ENCODE results near the gene NFIL3. TPM values are rescaled to one million over a fixed set of nuclear protein-coding genes. Genes with fewer than 3 reads are reported as not detected.
A peak's percentile ranks its signal among the peaks of the same experiment; 100 is the strongest.

NFIL3 gene
- total RNA-seq, 2 donors from 2014 or later = 20.1 to 22.1 TPM

- peaks cover 27% of the 10 kb centered on the region for H3K4me1 Mint-ChIP-seq
- peaks cover 51% of the 10 kb centered on the region for H3K27me3 Mint-ChIP-seq
- no peak overlapping the region for H3K27ac Mint-ChIP-seq
- no peak overlapping the region for H3K4me3 Mint-ChIP-seq
- no peaks in the 10 kb centered on the region for H3K9me3 ChIP-seq (ENCODE audit: control insufficient read depth, low read length, poor library complexity, severe bottlenecking)
- H3K36me3 Mint-ChIP-seq (ENCODE audit: low read depth) = no peaks in the 10 kb centered on the region
- no peak for ATAC-seq
- no peak for DNase-seq
Measured at GRCh38 chr9:91418215-91418610, 5.4 kb downstream of the NFIL3 start.

- H3K36me3 Mint-ChIP-seq (ENCODE audit: low read depth) = no peaks in the 10 kb centered on the region
- peaks cover 22% of the 10 kb centered on the region for H3K4me1 Mint-ChIP-seq
- no peak for DNase-seq
- H3K27me3 Mint-ChIP-seq = peaks cover 51% of the 10 kb centered on the region
- no peaks in the 10 kb centered on the region for H3K9me3 ChIP-seq (ENCODE audit: control insufficient read depth, low read length, poor library complexity, severe bottlenecking)
- no peak overlapping the region for H3K27ac Mint-ChIP-seq
- ATAC-seq = no peak
- H3K4me3 Mint-ChIP-seq = no peak overlapping the region
Measured at GRCh38 chr9:91417602-91418214, 5.9 kb downstream of the NFIL3 start.

- DNase-seq (no peak), ATAC-seq (no peak)
- Mint-ChIP-seq H3K27me3 (peaks cover 43% of the 10 kb centered on the region), H3K4me3 (no peak overlapping the region), H3K4me1 (peaks cover 10% of the 10 kb centered on the region), H3K27ac (no peak overlapping the region), H3K36me3 (ENCODE audit: low read depth) (no peaks in the 10 kb centered on the region)
- H3K9me3 ChIP-seq (ENCODE audit: control insufficient read depth, low read length, poor library complexity, severe bottlenecking) = no peaks in the 10 kb centered on the region
Measured at GRCh38 chr9:91416096-91416712, 7.4 kb downstream of the NFIL3 start.

- H3K9me3 ChIP-seq (ENCODE audit: control insufficient read depth, low read length, poor library complexity, severe bottlenecking) = no peaks in the 10 kb centered on the region
- Mint-ChIP-seq H3K36me3 (ENCODE audit: low read depth) (peaks cover 4% of the 10 kb centered on the region), H3K27me3 (peaks cover 37% of the 10 kb centered on the region), H3K4me3 (no peak overlapping the region), H3K27ac (no peak overlapping the region), H3K4me1 (peaks cover 10% of the 10 kb centered on the region)
- DNase-seq = no peak
- peak; percentile 46 for ATAC-seq
Measured at GRCh38 chr9:91415290-91415689, 8.3 kb downstream of the NFIL3 start.

- DNase-seq (no peak), ATAC-seq (no peak)
- Mint-ChIP-seq H3K4me3 (no peak overlapping the region), H3K27me3 (peaks cover 19% of the 10 kb centered on the region), H3K27ac (no peak overlapping the region), H3K4me1 (peaks cover 9% of the 10 kb centered on the region), H3K36me3 (ENCODE audit: low read depth) (peaks cover 9% of the 10 kb centered on the region)
- no peaks in the 10 kb centered on the region for H3K9me3 ChIP-seq (ENCODE audit: control insufficient read depth, low read length, poor library complexity, severe bottlenecking)
Measured at GRCh38 chr9:91412941-91413340, 10.7 kb downstream of the NFIL3 start.

GRCh38 chr9:91411096-91411771, 12.4 kb downstream of the NFIL3 start:
- peaks cover 9% of the 10 kb centered on the region for H3K4me1 Mint-ChIP-seq
- DNase-seq = no peak
- no peak for ATAC-seq
- peaks cover 15% of the 10 kb centered on the region for H3K27me3 Mint-ChIP-seq
- no peak overlapping the region for H3K27ac Mint-ChIP-seq
- peaks cover 9% of the 10 kb centered on the region for H3K36me3 Mint-ChIP-seq (ENCODE audit: low read depth)
- no peaks in the 10 kb centered on the region for H3K9me3 ChIP-seq (ENCODE audit: control insufficient read depth, low read length, poor library complexity, severe bottlenecking)
- no peak overlapping the region for H3K4me3 Mint-ChIP-seq

- no peak overlapping the region for H3K4me3 Mint-ChIP-seq
- no peak for ATAC-seq
- H3K27ac Mint-ChIP-seq = no peak overlapping the region
Measured at GRCh38 chr9:91410161-91410560, 13.5 kb downstream of the NFIL3 start.

GRCh38 chr9:91408475-91408874, 15.2 kb downstream of the NFIL3 start:
- ATAC-seq (no peak), DNase-seq (no peak)
- Mint-ChIP-seq H3K27me3 (peaks cover under 1% of the 10 kb centered on the region), H3K4me3 (no peak overlapping the region), H3K36me3 (ENCODE audit: low read depth) (peaks cover 9% of the 10 kb centered on the region), H3K27ac (no peak overlapping the region), H3K4me1 (peaks cover 6% of the 10 kb centered on the region)
- no peaks in the 10 kb centered on the region for H3K9me3 ChIP-seq (ENCODE audit: control insufficient read depth, low read length, poor library complexity, severe bottlenecking)

More at GRCh38 chr9:91410161-91410560, 13.5 kb downstream of the NFIL3 start:
- DNase-seq = no peak
- Mint-ChIP-seq H3K36me3 (ENCODE audit: low read depth) (peaks cover 9% of the 10 kb centered on the region), H3K4me1 (peaks cover 6% of the 10 kb centered on the region), H3K27me3 (peaks cover 8% of the 10 kb centered on the region)
- no peaks in the 10 kb centered on the region for H3K9me3 ChIP-seq (ENCODE audit: control insufficient read depth, low read length, poor library complexity, severe bottlenecking)

- ATAC-seq = no peak
Measured at GRCh38 chr9:91407580-91408318, 15.9 kb downstream of the NFIL3 start.

GRCh38 chr9:91405343-91406077, 18.1 kb downstream of the NFIL3 start:
- Mint-ChIP-seq H3K27me3 (peaks cover 19% of the 10 kb centered on the region), H3K27ac (no peak overlapping the region), H3K4me3 (no peak overlapping the region), H3K36me3 (ENCODE audit: low read depth) (peaks cover 8% of the 10 kb centered on the region), H3K4me1 (peaks cover 4% of the 10 kb centered on the region)
- no peak for ATAC-seq
- no peaks in the 10 kb centered on the region for H3K9me3 ChIP-seq (ENCODE audit: control insufficient read depth, low read length, poor library complexity, severe bottlenecking)
- DNase-seq = no peak

More at GRCh38 chr9:91407580-91408318, 15.9 kb downstream of the NFIL3 start:
- H3K36me3 Mint-ChIP-seq (ENCODE audit: low read depth) = peaks cover 9% of the 10 kb centered on the region
- H3K4me1 Mint-ChIP-seq = peaks cover 7% of the 10 kb centered on the region
- peaks cover 7% of the 10 kb centered on the region for H3K27me3 Mint-ChIP-seq
- H3K4me3 Mint-ChIP-seq = no peak overlapping the region
- no peak for DNase-seq
- no peak overlapping the region for H3K27ac Mint-ChIP-seq
- H3K9me3 ChIP-seq (ENCODE audit: control insufficient read depth, low read length, poor library complexity, severe bottlenecking) = no peaks in the 10 kb centered on the region

- H3K27ac Mint-ChIP-seq = no peak overlapping the region
- H3K4me3 Mint-ChIP-seq = no peak overlapping the region
- DNase-seq (no peak), ATAC-seq (no peak)
- H3K27me3 Mint-ChIP-seq = peaks cover 19% of the 10 kb centered on the region
- peaks cover 4% of the 10 kb centered on the region for H3K4me1 Mint-ChIP-seq
- H3K9me3 ChIP-seq (ENCODE audit: control insufficient read depth, low read length, poor library complexity, severe bottlenecking) = no peaks in the 10 kb centered on the region
- H3K36me3 Mint-ChIP-seq (ENCODE audit: low read depth) = peaks cover 2% of the 10 kb centered on the region
Measured at GRCh38 chr9:91403665-91404543, 19.7 kb downstream of the NFIL3 start.

- ATAC-seq (no peak), DNase-seq (no peak)
- Mint-ChIP-seq H3K27me3 (peaks cover 29% of the 10 kb centered on the region), H3K4me3 (no peak overlapping the region), H3K4me1 (peaks cover 12% of the 10 kb centered on the region), H3K36me3 (ENCODE audit: low read depth) (peaks cover 4% of the 10 kb centered on the region), H3K27ac (no peak overlapping the region)
- H3K9me3 ChIP-seq (ENCODE audit: control insufficient read depth, low read length, poor library complexity, severe bottlenecking) = no peaks in the 10 kb centered on the region
Measured at GRCh38 chr9:91398926-91399325, 24.7 kb downstream of the NFIL3 start.
